COLO829 (cell line): ENCODE measurements around the gene RASSF10.

Experiments used
- DNase-seq: peaks from one replicate; pipeline ENCODE4 v3.0.0; 2012; ENCODE audit warnings: low spot score

The RASSF10 gene

DNA sequence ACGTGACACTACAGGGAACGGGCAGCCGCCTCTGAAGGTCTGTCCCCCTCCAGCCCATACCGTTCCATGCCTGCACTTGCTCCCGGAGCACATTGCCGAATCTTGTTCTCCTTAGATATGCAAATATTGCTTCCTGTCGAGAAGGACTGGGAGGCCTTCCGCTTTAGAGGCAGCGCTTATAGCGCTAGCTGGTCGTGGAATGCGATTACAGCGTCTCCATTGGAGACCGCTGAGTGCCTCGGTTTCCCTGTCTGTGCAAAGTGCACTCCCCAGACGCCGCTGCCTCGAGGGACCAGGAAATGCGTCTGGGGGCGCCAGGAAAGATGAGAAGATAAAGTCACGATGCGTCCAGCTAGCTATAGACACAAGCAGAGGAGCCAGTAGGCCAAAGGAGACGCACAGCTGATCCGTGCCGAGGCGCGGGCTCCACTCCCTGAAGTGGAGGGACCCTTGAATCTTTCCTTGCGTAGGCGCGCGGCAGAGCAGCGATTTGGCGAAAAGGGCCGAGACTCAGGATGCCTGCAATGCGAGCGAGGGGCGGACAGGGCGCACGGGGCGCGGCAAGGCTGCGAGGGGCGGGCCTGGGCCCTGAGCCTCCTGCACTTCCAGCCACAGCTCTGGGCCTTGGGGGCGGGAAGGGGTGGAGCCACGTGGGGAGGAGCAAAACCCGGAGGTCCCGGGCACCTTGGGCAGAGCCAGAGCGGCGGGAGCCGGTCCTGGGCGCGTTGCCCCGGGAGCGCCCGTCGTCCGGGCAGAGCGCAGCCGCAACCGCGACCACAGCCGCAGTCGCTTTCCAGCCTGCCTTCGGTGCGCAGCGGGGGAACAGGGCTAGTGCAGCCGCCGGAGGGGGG, at the start of gene RASSF10:
Gene RASSF10 (plus strand): TSS at position 692 of the 851 bp plus-strand sequence. CDS start 261 bp downstream, outside the sequence.
- peak; percentile 59 for DNase-seq

DNA sequence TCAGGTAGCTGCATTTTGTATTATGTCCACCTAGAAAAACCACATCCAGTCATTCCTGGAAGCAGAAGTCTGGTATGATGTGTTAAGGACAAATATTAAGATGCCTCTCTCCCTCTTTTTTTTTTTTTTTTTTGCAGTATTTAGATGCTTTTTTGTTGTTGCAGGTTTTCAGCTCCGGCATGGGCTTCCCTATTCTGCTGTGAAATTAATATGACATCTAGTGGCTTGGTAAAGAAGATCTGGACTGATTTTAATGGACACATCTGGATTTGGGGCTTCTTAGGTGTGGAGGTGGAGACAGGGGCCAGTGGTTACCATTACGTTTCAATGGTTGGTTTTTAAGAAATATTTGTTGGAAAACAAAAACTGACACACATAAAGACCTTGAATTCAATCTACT, 47.5 kb upstream of the RASSF10 start:
- no peak for DNase-seq

DNA sequence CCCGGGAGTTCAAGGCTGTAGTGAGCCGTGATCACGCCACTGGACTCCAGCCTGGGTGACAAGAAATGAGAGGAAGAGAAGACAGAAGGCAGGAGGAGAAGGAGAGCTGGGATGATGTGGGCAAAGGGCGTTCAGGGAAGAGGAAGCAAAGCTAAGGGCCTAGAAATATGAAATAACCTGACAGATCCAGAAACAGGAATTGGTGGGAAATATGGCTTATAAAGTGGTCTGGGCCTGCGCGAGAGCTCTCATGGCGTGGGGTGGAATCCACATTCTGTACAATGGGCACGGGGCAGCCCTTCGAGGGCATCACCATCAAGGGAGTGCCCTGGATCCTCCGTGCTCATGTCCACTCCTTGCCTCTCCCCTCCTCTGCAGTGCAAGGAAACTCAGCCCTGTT, 46.8 kb upstream of the RASSF10 start:
- DNase-seq: no peak

DNA sequence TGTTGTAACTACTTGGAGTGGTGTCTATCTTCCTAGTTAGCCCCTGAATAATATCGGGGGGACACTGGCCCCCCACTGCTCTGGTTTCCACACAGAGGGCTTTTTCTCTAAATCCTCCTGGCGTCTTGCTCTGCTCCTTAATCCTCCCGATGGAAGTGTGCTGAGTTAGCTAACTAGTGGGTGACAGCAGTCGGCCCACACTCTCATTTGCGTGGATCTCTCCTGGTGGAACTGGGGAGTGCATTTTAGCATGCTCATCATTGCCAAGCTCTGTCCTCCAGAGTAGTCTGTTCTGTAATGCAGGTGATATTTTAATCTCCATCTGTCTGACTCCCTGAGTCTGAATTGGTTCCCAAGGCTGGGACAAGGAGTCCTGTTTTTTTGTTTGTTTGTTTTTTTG, 46.1 kb upstream of the RASSF10 start:
- DNase-seq: no peak

DNA sequence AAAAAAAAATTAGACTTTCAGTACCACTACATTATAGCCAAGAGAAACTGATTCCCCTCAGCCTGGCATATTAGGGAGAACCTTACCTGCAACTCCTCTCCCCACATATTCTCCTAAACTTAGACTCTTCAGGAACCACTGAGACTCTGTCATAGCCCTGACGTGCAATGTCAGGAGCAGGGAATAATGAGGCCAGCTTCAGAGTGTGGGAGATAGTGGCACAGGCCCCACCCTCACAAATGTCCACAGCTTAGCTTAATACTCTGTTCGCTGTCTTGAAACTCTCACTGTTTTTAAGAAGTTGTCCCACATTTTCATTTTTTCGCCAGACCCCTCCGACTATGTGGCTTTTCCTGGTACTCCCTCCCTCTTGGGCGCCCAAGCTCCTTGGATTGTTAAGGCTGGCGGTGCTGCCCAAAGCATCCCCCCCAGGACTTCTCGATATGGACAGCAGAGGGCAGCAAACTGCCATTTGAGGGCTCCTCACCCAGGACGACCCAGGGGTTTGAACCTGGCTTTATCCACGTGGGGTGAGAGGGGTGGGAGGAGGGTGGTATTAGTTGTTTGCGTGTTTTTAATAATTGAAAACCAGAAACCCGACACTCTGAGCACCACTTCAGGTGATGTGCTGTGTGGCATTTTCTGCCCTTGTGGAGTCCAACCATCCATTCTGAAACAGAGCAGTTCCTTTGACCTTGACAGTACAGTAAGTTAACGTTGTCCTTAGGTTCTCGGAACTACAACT, 45.2 kb upstream of the RASSF10 start:
- DNase-seq: peak; percentile 85

DNA sequence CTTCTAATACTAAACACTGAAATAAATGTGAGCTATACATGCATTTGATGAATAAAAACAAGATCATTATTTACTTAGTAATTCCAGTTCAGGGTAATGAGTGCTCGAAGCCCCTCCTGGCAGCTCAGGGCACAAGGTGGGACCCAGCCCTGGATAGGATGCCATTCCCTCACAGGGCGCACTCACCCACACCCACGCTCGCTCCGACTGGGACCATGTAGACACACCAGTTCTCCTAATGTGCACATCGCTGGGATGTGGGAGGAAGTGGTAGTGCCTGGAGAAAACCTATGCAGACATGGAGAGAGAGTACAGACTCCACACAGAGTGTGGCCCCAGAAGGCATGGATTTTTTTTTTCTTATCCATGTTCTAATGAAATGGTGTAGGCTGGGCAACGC, 44.5 kb upstream of the RASSF10 start:
- no peak for DNase-seq

DNA sequence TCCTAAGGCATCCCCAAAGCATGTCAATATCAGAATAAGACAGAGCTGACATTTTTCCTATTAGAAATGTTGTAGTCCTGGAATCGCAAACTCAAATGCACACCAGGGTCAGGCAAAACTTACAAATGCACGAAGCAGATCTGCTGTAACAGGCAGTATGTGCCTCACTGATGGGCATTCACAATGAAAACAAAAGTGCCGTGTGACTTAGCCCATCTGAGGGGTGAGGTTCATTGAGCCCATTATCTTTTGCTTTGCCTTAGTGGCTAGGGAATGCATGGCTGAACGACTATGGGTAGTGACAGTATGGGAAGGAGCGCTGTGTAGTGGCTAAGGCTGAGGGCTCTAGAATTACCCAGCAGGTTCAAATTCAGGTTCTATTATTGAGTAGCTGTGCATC, 43.1 kb upstream of the RASSF10 start:
- DNase-seq: no peak

DNA sequence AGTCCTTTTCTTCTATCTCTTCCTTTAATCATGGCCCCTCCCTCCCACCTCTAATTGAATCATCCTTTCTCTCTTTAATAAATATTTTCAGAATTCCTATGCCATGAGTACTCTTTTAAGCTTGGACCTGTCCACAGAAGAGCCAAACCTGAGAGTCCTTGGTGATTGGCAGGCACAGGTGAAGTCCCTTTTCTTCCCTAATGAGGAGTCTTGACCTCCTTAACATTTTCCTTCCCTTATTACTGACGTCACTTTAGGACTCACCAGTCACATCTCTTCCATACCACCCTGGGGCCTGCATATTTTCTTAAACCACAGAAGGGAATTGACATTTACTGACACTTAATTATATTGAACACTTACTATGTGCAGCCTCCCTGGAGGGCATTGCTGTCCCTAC, 41.0 kb upstream of the RASSF10 start:
- DNase-seq: no peak

DNA sequence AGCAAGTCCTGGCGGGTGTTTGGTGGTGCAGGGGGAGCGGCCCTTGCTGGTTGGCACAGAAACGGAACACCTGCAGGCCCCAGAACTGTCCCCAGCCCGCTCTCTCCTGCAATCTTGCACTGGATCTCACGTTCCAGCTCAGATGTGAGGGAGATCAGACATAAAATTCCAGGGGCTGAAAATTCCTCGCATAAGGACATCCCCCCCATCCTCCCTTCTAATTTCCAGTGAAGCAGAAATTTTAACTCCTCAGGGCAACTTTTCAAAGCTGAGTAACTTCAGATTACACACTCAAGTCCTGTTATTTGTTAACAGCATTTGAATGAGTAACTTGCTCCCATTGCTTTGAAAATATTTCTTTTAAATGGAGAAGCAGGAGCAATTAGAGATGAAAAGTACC, 40.3 kb upstream of the RASSF10 start:
- DNase-seq: no peak

DNA sequence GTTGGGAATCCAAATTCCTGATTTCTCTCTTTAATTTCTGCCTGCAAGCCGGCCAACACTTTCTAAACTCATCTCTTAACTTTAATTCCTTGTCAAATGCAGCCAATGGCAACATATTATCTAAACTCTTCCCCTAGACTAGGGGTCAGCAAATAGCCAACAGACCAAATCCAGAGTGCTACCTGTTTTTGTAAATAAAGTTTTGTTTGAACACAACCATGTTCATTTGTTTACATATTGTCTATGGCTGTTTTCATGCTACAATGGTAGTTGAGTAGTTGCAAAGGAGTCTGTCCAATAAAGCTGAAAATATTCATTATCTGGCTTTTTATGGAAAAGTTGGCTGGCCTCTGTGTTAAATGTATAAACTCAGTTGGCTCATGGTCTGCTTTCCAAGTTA, 37.2 kb upstream of the RASSF10 start:
- DNase-seq: no peak

DNA sequence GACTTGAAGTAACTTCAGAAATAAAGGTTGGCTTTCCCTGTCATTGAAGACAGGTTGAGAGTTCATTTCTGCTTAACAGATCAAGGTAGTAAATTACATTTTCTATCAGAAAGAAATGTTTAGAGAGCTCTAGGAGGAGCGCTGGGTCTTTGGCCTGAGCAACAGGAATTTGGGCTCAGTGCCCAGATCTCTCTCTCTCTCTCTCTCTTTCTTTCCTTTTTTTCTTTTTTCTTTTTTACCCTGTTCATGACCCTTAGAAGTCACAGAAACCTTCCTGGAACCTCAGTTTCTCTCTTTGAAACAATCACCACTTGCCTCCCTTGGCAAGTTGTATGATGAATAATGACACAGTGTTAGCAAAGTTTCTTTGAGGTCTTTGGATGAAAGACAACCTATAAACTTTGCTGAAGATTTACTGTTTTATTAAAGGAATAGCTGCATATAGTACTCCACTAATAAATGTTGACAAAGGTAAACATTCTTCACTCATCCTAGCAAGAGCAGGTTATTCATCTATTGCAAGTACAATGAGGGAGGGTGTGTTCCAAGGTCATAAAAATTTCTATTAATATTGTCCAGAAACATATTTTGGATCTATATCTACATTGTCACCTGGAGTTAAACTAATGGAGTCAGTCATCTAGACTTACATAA, 35.5 kb upstream of the RASSF10 start:
- no peak for DNase-seq

DNA sequence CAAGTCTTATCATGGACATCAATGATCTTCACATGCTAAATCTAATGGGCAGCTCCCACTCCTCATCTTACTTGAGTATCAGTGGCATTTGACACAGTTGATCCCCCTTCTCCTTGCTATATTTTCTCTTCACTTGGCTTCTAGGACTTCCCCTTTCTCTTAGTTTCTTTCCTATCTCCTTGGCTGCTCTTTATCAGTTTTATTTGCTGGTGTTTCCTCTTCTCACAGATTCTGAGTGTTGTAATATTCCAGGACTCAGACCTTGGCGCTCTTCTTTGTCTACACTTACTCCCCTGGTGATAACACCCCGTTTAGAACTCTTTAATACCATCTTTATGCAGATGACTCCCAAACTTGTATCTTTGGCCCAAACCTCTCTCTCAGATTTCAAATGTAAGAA, 33.9 kb upstream of the RASSF10 start:
- no peak for DNase-seq

DNA sequence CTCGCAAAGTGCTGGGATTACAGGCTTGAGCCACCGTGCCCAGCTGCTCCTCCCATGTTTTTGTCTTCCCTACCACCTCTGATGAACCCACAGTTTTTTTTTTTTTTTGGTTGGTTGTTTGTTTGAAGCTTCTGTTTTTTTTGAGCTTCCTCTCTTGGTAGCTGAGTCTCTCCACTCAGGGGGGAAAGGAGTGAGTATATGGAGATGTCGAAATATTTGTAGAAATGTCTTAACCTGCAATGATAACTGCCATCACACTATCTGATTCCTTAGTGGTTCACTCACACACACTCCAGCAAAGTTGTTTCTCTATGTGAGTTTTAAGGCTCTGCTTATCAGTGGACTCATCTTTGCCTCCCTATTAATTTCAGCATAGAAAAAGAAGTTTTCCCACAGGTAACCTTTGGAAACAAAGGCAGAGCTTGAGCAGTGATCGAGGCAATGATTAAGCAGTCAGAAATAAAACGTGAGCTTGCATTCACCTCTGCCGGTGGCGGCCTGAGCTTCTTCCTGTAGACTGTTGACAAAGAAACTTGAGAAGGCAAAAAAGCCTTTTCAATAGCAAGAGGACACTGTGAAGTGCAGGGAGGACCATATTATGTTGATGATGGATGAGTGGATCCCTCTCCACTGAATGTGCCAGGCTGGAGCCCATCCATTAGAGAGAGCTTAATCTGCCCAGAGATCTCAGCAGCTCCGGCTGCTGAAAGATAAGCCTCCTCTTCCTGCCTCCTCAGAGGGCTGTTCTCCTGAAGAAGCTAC, 29.0 kb upstream of the RASSF10 start:
- no peak for DNase-seq

DNA sequence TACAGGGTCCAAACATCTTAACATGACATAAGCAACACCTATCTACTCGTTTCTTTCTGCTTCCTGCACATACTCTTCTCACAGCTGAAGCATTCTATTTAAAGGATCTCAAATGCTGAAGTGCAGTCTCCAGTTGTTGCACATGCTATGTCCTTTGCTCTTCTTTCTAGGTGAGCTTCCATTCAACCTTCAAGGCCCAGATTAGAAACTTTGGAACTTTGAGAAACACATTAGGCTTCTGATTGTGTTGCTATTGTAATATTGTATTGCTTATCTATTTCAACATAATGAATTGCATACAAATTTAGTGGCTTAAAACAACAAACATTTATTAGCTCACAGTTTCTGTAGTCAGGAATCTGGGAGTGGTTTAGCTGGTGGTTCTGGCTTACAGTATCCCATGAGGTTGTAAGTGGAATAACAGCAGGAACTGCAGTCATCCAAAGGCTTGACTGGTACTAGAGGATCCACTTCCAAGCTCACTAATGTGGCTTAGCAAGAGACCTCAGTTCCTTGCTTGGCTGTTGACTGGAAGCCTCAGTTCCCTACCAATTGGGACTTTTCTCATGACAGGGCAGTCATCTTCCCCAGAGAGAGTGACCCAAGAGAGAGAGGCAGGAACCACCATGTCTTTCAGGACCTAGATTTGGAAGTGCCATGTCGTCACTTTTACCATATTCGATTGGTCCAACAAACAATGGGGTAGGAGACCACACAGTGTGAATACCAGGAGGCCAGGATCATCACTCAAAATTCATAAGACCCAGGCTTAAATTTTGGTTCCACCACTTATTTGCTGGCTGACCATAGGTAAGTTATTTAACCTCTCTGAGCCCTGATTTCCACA, 27.2 kb upstream of the RASSF10 start:
- no peak for DNase-seq

DNA sequence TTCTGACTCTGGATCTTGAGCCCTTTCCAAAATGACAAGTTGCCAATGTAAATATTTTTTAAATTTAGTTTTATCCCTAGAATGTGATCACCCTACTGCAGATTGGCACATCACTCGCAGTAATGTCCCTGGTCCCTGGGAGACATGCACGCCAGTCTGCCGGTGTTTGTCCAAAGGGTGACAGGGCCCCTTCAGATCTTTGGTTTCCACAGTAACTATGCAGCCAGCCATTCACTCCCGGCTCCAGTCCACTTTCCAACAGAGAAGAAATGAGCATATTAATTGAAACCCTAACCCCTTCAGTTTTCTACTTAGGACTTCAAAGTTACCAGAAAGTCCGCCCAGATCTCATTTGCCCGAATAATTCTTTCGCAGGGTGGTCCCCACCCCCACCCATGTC, 25.8 kb upstream of the RASSF10 start:
- DNase-seq: no peak

DNA sequence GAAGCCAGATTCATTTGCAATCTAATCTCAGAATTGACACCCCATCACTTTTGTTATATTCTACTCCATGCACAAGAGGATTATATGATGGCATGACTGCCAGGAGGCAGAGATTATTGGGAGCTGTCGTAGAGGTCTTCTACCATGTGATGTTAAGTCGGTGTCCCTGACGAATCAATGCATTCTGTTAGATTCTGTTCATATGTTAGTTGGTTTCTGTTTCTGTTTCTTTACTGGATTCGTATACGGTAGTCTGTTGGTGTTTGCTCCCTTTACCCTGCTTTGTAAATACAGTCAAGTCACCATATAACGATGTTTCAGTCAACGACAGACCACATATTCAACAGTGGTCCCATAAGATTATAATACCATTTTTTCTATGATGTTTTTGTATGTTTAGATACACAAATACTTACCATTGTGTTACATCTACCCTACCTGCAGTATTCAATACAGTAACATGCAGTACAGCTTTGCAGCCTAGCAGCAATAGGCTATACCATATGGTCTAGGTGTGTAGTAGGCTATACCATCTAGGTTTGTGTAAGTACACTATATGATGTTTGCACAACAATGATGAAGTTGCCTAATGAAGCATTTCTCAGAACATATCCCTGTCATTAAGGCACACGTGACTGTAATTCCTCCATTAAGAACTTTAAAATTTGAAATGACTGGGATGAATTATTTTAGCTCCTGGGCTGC, 22.8 kb upstream of the RASSF10 start:
- no peak for DNase-seq

DNA sequence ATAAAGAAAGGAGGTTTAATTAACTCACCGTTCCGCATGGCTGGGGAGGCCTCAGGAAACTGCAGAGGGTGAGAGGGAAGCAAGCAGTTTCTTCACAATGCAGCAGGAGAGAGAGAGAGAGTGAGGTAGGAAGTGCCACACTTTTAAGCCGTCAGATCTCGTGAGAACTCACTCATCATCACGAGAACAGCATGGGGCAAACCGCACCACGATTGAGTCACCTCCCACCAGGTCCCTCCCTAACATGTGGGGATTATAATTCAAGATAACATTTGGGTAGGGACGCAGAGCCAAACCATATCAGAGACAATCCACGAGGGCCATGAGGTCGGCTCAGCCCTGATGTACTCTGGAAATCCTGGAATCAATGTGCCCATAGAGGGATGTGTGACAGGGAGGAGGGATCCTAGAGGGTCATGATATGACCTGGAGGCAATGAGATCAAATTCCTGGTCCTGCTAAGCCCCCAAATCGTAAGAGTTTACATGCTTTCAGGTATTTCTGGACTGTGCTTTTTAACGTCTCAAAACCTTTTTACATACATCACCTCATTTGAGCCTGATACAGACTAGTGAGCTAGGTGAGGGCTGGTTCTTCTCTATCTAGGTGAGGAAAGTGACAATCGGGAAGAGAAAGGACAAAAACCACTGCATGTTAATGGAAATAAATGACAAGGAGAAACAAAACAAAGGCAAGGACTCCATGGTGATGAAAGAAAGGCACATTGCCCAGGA, 19.5 kb upstream of the RASSF10 start:
- no peak for DNase-seq

DNA sequence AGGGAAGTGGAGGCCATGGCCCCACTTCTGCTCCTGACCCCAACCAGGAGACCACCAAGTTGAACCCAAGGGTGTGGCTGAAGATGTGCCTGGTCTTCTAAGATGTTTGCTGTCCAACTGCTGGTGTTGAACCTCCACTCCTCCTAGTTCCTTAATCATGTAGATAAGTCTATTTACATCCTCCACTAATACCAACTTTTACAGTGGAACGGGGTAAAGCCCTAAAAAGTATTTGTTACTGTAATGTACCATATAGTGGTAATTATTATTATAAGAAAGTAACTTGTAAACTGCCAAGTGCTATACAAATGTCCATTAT, 19.0 kb upstream of the RASSF10 start:
- DNase-seq: no peak

DNA sequence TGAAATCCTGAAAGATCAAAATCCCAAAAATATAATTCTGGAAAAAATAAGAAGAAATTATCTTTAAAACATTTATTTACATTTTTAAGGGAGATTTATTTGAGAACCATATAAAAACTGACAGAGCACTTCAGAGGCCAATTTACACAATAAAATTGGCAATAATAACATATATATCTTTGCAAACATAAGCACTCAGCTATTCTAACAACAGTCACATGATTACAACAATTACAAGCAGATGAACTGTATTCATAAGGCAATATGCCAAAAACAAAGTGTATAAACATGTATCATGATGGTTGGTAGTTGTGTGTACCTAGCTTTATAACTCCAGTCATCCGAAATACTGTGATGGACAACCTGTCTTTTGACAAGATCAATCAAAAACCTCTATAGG, 17.7 kb upstream of the RASSF10 start:
- no peak for DNase-seq

DNA sequence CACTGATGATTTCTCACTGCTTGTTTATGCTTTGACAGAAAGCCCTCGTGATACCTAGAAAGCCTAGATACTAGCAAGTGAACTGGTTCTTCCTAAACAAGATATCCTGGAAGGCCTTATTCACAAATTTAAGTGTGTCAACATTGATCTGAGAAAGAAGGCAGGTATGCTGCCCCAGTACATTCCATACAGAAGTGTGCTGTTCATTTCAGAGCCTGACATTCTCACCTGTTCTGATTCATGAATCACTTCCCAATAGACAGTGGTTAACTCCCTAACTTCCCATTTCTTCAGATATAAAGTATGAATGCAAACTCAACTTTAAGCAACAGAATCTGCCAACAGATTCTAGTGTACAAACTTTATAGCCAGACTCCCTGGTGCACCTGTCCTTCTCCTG, 15.5 kb upstream of the RASSF10 start:
- DNase-seq: no peak
